K562 (cell line): Measurements from ENCODE around the gene CORO2A. TPM values are rescaled to one million over a fixed set of nuclear protein-coding genes. Genes with fewer than 3 reads are reported as not detected.
"Not testable (repeated sequence)": the region's sequence is repeated elsewhere in the genome, so short reads cannot be mapped to it uniquely, and the experiment has no call there.

Experiments used
- ATAC-seq: fragments of 200-7000 bp; cut with Tn5 transposase; 3 replicates; pipeline ENCODE4 v1.9.1; 2020; ENCODE audit warnings: moderate library complexity
- BruUV-seq: library from RNA; stranded (reverse); fragments of 400-500 nt; replicated peaks from 2 replicates; lab custom pipeline; 2021; lab: Mats Ljungman, UMichigan
- CTCF ChIA-PET: fragments of 300-600 bp; formaldehyde crosslinking; extraction: SDS; loops from one replicate; lab custom pipeline; 2021; ENCODE audit warnings: low intra/inter-chr PET ratio; lab: Yijun Ruan, JAX
- POLR2A ChIA-PET: fragments of 300-600, 350-650 bp; sonication (Branson Sonifier 250); formaldehyde crosslinking; extraction: SDS; loops from one replicate; lab custom pipeline; 2021; ENCODE audit warnings: antibody characterized with exemption, inconsistent platforms; lab: Yijun Ruan, JAX
- DNase-seq, 4 experiments: peaks; one replicate each; pipeline versions ENCODE4 v3.0.0 to v3.0.0-alpha.2; 2011 to 2018; ENCODE audit warnings: low spot score in 3 of 4, mixed read lengths in 3 of 4; ENCODE audit errors: extremely low read depth in 1 of 4
- FAIRE-seq: peaks from 2 replicates; lab custom pipeline; 2011; peaks lifted over from hg19 to GRCh38; lab: Jason Lieb, UNC
- H2AFZ ChIP-seq: 2 replicates; pipeline ENCODE4 v1.6.0; 2011; ENCODE audit warnings: low read depth, low read length, control low read depth, inconsistent platforms
- H3K27ac ChIP-seq: fragments of 200-600 bp; 3 replicates; pipeline ENCODE4 v1.8.0; 2011; ENCODE audit warnings: low read depth, mild to moderate bottlenecking, control low read depth, inconsistent platforms, low read length, moderate library complexity, mixed read lengths; ENCODE audit errors: extremely low read depth
- H3K27me3 ChIP-seq, 2 experiments: fragments of 300-600 bp in 1 of 2; 2 replicates in 1 of 2; 3 replicates in 1 of 2; pipeline versions ENCODE4 v1.6.0 to v1.8.0; 2011; ENCODE audit warnings: inconsistent platforms in 2 of 2, low read length in 2 of 2, mild to moderate bottlenecking in 1 of 2, mixed read lengths in 1 of 2, moderate library complexity in 1 of 2; ENCODE audit not compliant: control insufficient read depth in 2 of 2, insufficient read depth in 2 of 2
- H3K36me3 ChIP-seq: fragments of 300-600 bp; 3 replicates; pipeline ENCODE4 v1.8.0; 2011; ENCODE audit warnings: mild to moderate bottlenecking, low read length, inconsistent platforms; ENCODE audit not compliant: control insufficient read depth, insufficient read depth
- H3K4me1 ChIP-seq, 2 experiments: fragments of 200-600 bp in 1 of 2; replicated peaks in 1 of 2; 2 replicates in 1 of 2; 3 replicates in 1 of 2; pipeline versions ENCODE4 v1.5.1 to v1.8.0; 2011; ENCODE audit warnings: inconsistent platforms in 2 of 2, low read length in 2 of 2, mild to moderate bottlenecking in 1 of 2, mixed read lengths in 1 of 2, moderate library complexity in 1 of 2; ENCODE audit not compliant: control insufficient read depth in 2 of 2, insufficient read depth in 2 of 2
- H3K4me2 ChIP-seq: 2 replicates; pipeline ENCODE4 v1.6.1; 2011; ENCODE audit warnings: low read length, control low read depth, inconsistent platforms, mixed read lengths; ENCODE audit not compliant: insufficient read depth
- H3K4me3 ChIP-seq: fragments of 200-600 bp; sonication (generic), shearing (Covaris generic); 2 replicates; pipeline ENCODE4 v1.5.1; 2016; ENCODE audit warnings: control low read depth, inconsistent platforms
- H3K79me2 ChIP-seq: fragments of 200-600 bp; 3 replicates; pipeline ENCODE4 v1.8.0; 2011; ENCODE audit warnings: low read length, inconsistent platforms; ENCODE audit not compliant: control insufficient read depth, insufficient read depth
- H3K9ac ChIP-seq, 2 experiments: 2 replicates each; pipeline versions ENCODE4 v1.6.0 to v1.6.1; 2011; ENCODE audit warnings: low read depth in 2 of 2, low read length in 2 of 2, control low read depth in 1 of 2, inconsistent platforms in 1 of 2, mild to moderate bottlenecking in 1 of 2, mixed read lengths in 1 of 2; ENCODE audit not compliant: insufficient read depth in 1 of 2
- H3K9me1 ChIP-seq: one replicate; pipeline ENCODE4 v1.6.0; 2011; ENCODE audit warnings: inconsistent platforms, mild to moderate bottlenecking, low read length, moderate library complexity; ENCODE audit not compliant: control insufficient read depth, insufficient read depth
- H3K9me3 ChIP-seq: replicated peaks from 2 replicates; pipeline ENCODE4 v1.5.1; 2011; ENCODE audit warnings: low read depth, low read length, inconsistent platforms; ENCODE audit not compliant: control insufficient read depth, insufficient read depth
- H4K20me1 ChIP-seq: replicated peaks from 2 replicates; pipeline ENCODE4 v1.6.1; 2011; ENCODE audit warnings: low read length, inconsistent platforms, mixed read lengths; ENCODE audit not compliant: control insufficient read depth, insufficient read depth
- BRD4 ChIP-seq: fragments of 200-600 bp; sonication (generic); IDR thresholded peaks from 2 replicates; pipeline ENCODE4 v1.6.1; 2017; ENCODE audit warnings: inconsistent platforms
- ESRRA ChIP-seq: fragments of 450-650 bp; IDR thresholded peaks from 2 replicates; pipeline ENCODE4 v1.6.1; 2014; ENCODE audit warnings: low read depth, mild to moderate bottlenecking, moderate library complexity, borderline replicate concordance
- HCFC1 ChIP-seq: IDR thresholded peaks from 2 replicates; pipeline ENCODE4 v1.6.1; 2012; ENCODE audit warnings: low read depth, low read length, improper control_type of control experiment
- MCM3 ChIP-seq: fragments of 450-650 bp; IDR thresholded peaks from 2 replicates; pipeline ENCODE4 v1.6.1; 2016
- MED1 ChIP-seq: sonication (generic); formaldehyde crosslinking; IDR thresholded peaks from 2 replicates; pipeline ENCODE4 v1.8.1; 2023; ENCODE audit warnings: missing genetic modification reagents, borderline replicate concordance
- MTA2 ChIP-seq: fragments of 450-650 bp; IDR thresholded peaks from 2 replicates; pipeline ENCODE4 v1.6.1; 2016; ENCODE audit warnings: low read depth
- NELFE ChIP-seq: IDR thresholded peaks from 2 replicates; pipeline ENCODE4 v1.6.1; 2011; ENCODE audit warnings: mild to moderate bottlenecking; ENCODE audit not compliant: insufficient read depth, insufficient read length
- PRMT5 ChIP-seq: sonication (generic); formaldehyde crosslinking; IDR thresholded peaks from 2 replicates; pipeline ENCODE4 v1.5.0; 2020; ENCODE audit warnings: missing genetic modification reagents
- RBM25 ChIP-seq: fragments of 200-400 bp; formaldehyde crosslinking; IDR thresholded peaks from 2 replicates; pipeline ENCODE4 v1.6.1; 2018; ENCODE audit warnings: low read length, low read depth, moderate library complexity; ENCODE audit not compliant: severe bottlenecking
- SMARCA5 ChIP-seq: fragments of 450-650 bp; IDR thresholded peaks from 2 replicates; pipeline ENCODE4 v1.6.1; 2016
- SP1 ChIP-seq: sonication (generic); formaldehyde crosslinking; IDR thresholded peaks from 2 replicates; pipeline ENCODE4 v1.8.1; 2022; ENCODE audit warnings: mild to moderate bottlenecking, missing genetic modification reagents
- SPI1 ChIP-seq: IDR thresholded peaks from 2 replicates; pipeline ENCODE4 v1.6.1; 2011; ENCODE audit warnings: low read depth, low read length, control low read depth, borderline replicate concordance
- ZFP36 ChIP-seq: fragments of 150-350 bp; IDR thresholded peaks from 2 replicates; pipeline ENCODE4 v1.6.1; 2018; ENCODE audit warnings: low read length, low read depth; ENCODE audit not compliant: partially characterized antibody
- ZNF121 ChIP-seq: sonication (generic); formaldehyde crosslinking; conservative IDR thresholded peaks from 2 replicates; pipeline ENCODE4 v1.8.0; 2022; ENCODE audit warnings: missing genetic modification reagents
- ZNF699 ChIP-seq: fragments of 250-450 bp; sonication (Bioruptor Pico); IDR thresholded peaks from 2 replicates; pipeline ENCODE4 v1.8.0; 2021; ENCODE audit warnings: mild to moderate bottlenecking, moderate library complexity; ENCODE audit not compliant: insufficient replicate concordance
- ZNF77 ChIP-seq: fragments of 250-450 bp; sonication (Bioruptor Pico); IDR thresholded peaks from 2 replicates; pipeline ENCODE4 v1.5.0; 2020
- WGBS: fragments of 100-300 bp; shearing (Covaris generic); methylation state at CpG from one replicate; pipeline ENCODE4 v1.1.6; 2016; ENCODE audit warnings: low coverage, mixed read lengths; ENCODE audit not compliant: insufficient coverage; ENCODE audit errors: missing lambda C conversion rate; 5-methylcytosine and 5-hydroxymethylcytosine counted together
- in situ Hi-C: fragments of 300-500 bp; cut with MboI; formaldehyde crosslinking; loops from 4 replicates; pipeline ENCODE4 v1.15.0; 2018; ENCODE audit warnings: inconsistent platforms, mixed read lengths
- intact Hi-C: fragments of 100-400 bp; cut with micrococcal nuclease; formaldehyde crosslinking; loops from 2 replicates; pipeline ENCODE4 v1.14.2; 2022
- polyA plus RNA-seq, 8 experiments: library from polyadenylated mRNA; depleted of rRNA in 4 of 8; stranded (reverse) in 5 of 8; unstranded in 3 of 8; fragments of >200 nt; fragmentation: Nextera tagmentation in 2 of 8; fragmentation: Illumina TruSeq in 1 of 8; extraction: Ambion mirVana in 2 of 8; extraction: Trizol in 1 of 8; gene quantifications; 2 replicates each; pipeline versions ENCODE4 v1.2.1 to v1.2.3, GENCODE V29; 2011 to 2014; ENCODE audit warnings: inconsistent platforms in 1 of 8, missing spikeins in 1 of 8
- total RNA-seq, 7 experiments: library from RNA; depleted of rRNA in 6 of 7; stranded (reverse); fragments of >200 nt in 6 of 7; fragmentation: Illumina TruSeq in 2 of 7; extraction: Trizol in 2 of 7; gene quantifications; 2 replicates each; pipeline versions ENCODE4 v1.2.1 to v1.2.3, GENCODE V29; 2011 to 2021; ENCODE audit warnings: low replicate concordance in 1 of 7
- TF ChIP-seq, protein P1 (sequence below): fragments of 250-450 bp; sonication (Bioruptor Pico); IDR thresholded peaks from 2 replicates; pipeline ENCODE4 v1.5.0; 2021
- TF ChIP-seq, protein P2 (sequence below): fragments of 250-450 bp; sonication (Bioruptor Pico); IDR thresholded peaks from 2 replicates; pipeline ENCODE4 v1.9.0; 2021; ENCODE audit warnings: mild to moderate bottlenecking

Gene CORO2A
- total and polyA plus RNA-seq, 9 of the 15 experiments (the other 6 are each of a cell fraction or from before 2014, with no cell fraction given), result 9.5 to 26.6 (median 18.0) TPM

DNA sequence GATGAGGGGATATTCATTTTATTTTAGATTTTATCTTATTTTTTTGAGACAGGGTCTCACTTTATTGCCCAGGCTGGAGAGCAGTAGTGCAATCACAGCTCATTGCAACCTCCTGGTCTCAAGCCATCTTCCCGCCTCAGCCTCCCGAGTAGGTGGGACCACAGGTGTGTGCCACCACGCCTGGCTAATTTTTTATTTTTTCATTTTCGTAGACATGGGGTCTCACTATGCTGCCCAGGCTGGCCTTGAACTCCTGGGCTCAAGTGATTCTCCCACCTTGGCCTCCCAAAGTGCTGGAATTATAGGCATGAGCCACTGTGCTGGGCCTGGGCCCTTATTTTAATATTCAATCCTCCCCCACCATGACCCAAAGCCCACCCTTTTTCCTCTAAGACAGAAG lies 62.4 kb downstream of the CORO2A start:
- H3K9me1 ChIP-seq, DNase-seq, H4K20me1 ChIP-seq, H3K4me3 ChIP-seq, ATAC-seq, FAIRE-seq, intact Hi-C loops, H3K9me3 ChIP-seq, H3K27me3 ChIP-seq, H2AFZ ChIP-seq, in situ Hi-C loops, H3K9ac ChIP-seq, H3K4me1 ChIP-seq, H3K4me2 ChIP-seq, H3K27ac ChIP-seq, BruUV-seq, H3K79me2 ChIP-seq: not testable (repeated sequence)
- CTCF ChIA-PET, result interaction anchor here (0.6 kb wide), 1 partner anchor 102 kb away, joined by 3 read pairs; no protein-coding TSS in a partner anchor
- TF ChIP-seq ZNF121 (CRISPR knock-in tag), result peak; percentile 69
- H3K36me3 ChIP-seq, result peaks cover 78% of the 10 kb centered on the region; the same call in 2 of the 3 replicates
- 94% methylated on average over 4 of the region's 4 CpGs for WGBS
- POLR2A ChIA-PET, result interaction anchor here (1.7 kb wide), 1 partner anchor 9 kb away, joined by 4 read pairs; no protein-coding TSS in a partner anchor

DNA sequence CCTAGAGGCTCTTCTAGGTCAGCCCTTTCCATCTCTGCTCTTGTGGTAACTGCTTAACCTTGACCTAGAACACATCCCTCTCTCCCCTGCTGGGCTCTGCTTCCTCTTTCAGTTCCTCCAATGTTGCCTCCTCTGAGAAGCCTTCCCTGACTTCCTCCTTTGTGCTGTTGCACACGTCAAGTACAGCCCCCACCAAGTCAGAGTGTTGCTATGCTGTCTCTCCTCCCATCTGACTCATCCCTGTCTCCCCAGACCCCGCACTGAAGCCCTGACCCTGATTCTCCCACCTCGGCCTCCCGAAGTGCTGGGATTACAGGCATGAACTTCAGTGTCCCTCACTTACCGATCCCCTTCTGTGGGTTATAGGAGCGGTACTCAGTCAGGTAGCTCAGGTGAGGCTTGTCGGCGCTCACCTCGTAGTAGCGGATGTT lies 63.0 kb downstream of the CORO2A start:
- no peaks in the 10 kb centered on the region for H4K20me1 ChIP-seq
- no peak overlapping the region for H3K27ac ChIP-seq
- DNase-seq (peak in 1 of 4 experiments; percentile 21), FAIRE-seq (peak; percentile 54), ATAC-seq (peak; percentile 54)
- H3K4me1 ChIP-seq, result no peaks in the 10 kb centered on the region; a peak in 1 of 5 replicates
- H2AFZ ChIP-seq, result no peak overlapping the region
- BruUV-seq, result no TSS peak
- H3K4me2 ChIP-seq, result no peak overlapping the region
- peaks cover 79% of the 10 kb centered on the region; the same call in 2 of the 3 replicates for H3K36me3 ChIP-seq
- 63% methylated on average over 4 of the region's 10 CpGs for WGBS
- H3K27me3 ChIP-seq, result no peaks in the 10 kb centered on the region
- H3K9me3 ChIP-seq, result no peaks in the 10 kb centered on the region
- H3K9me1 ChIP-seq, result no peaks in the 10 kb centered on the region
- intact Hi-C loops, result no loop called here
- ChIA-PET CTCF (no interaction called here), POLR2A (interaction anchor here (0.6 kb wide), 1 partner anchor 10 kb away, joined by 4 read pairs; the partner anchor contains the start of gene TRIM14)
- H3K79me2 ChIP-seq, result no peaks in the 10 kb centered on the region
- H3K9ac ChIP-seq, result peak overlapping the region in 1 of 2 experiments; percentile 6; a peak in 1 of 4 replicates
- in situ Hi-C loops, result no loop called here
- no peak overlapping the region for H3K4me3 ChIP-seq
- no peak for TF ChIP-seq PRMT5
- TF ChIP-seq, protein P1, sequence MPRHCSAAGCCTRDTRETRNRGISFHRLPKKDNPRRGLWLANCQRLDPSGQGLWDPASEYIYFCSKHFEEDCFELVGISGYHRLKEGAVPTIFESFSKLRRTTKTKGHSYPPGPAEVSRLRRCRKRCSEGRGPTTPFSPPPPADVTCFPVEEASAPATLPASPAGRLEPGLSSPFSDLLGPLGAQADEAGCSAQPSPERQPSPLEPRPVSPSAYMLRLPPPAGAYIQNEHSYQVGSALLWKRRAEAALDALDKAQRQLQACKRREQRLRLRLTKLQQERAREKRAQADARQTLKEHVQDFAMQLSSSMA (CRISPR knock-in tag), result no peak
- no peak for TF ChIP-seq NELFE
- TF ChIP-seq SP1 (CRISPR knock-in tag), result no peak
- TF ChIP-seq, protein P2, sequence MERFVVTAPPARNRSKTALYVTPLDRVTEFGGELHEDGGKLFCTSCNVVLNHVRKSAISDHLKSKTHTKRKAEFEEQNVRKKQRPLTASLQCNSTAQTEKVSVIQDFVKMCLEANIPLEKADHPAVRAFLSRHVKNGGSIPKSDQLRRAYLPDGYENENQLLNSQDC (CRISPR knock-in tag), result no peak
- no peak for TF ChIP-seq MED1 (CRISPR knock-in tag)
- peak; percentile 66; the same call in 1 of the 2 replicates for TF ChIP-seq ESRRA
- peak; percentile 99 for TF ChIP-seq ZFP36
- TF ChIP-seq SPI1, result peak; percentile 87
- peak; percentile 86; the same call in 1 of the 2 replicates for TF ChIP-seq SMARCA5
- TF ChIP-seq MTA2, result no peak
- TF ChIP-seq HCFC1, result no peak
- TF ChIP-seq ZNF699 (CRISPR knock-in tag), result no peak
- no peak for TF ChIP-seq MCM3
- peak; percentile 69 for TF ChIP-seq RBM25
- TF ChIP-seq ZNF77 (CRISPR knock-in tag), result no peak
- no peak for TF ChIP-seq BRD4
